SK-MEL-5 (cell line): ENCODE results near the gene S100A8. TPM values are rescaled to one million over a fixed set of nuclear protein-coding genes. Genes with fewer than 3 reads are reported as not detected.

Source experiments
- DNase-seq: peaks from one replicate; pipeline ENCODE4 v3.0.0-alpha.2; 2016; ENCODE audit warnings: low read depth, low spot score
- in situ Hi-C: cut with HindIII; loops from 2 replicates; pipeline ENCODE4 v1.10.0; 2016; ENCODE audit warnings: low sequenced_read_pairs, high pct_unique_total_duplicates, low pct_unique_long_range_greater_than_20kb
- total RNA-seq: library from RNA; depleted of rRNA; stranded (reverse); fragments of >200 nt; shearing (Covaris generic); gene quantifications from 2 replicates; pipeline ENCODE4 v1.2.3, GENCODE V29; 2014

S100A8 gene
- total RNA-seq, 1 experiment from 2014 or later, result not detected

DNA sequence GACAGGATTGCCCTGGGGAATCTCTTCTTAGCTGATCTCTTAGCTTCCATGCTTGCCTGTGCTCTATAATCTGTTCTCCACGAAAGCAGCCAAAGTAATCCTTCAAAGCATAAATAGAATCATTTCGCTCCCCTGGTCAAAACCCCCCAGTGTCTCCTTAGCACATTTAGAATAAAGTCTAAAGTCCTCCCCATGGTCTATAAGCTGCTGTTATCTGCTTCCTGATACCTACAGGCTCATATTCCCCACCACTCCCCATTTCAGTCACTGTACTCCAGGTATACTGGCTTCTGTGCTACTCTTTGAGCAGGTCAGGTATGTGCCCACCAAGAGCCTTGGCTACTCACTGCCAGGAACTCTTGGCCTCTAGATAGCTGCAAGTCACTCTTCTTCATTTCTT lies 18.3 kb downstream of the S100A8 start:
- no peak for DNase-seq
- in situ Hi-C loops, result no loop called here

DNA sequence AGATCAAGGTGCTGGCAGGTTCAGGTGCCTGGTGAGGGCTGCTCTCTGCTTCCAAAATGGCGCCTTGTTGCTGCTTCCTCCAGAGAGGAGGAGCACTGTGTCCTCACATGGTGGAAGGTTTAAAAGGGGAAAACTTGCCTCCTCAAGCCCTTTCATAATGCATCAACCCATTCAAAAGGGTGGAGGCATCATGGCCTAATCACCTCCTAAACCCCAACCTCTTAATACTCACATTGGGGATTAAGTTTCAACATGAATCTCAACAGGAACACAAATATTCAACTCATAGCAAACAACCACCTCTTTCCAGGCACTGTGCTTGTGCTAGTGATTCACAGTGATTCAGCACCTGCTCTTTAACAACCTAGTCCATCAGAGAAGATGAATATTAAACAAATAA lies 19.6 kb downstream of the S100A8 start:
- in situ Hi-C loops, result no loop called here
- DNase-seq, result no peak

DNA sequence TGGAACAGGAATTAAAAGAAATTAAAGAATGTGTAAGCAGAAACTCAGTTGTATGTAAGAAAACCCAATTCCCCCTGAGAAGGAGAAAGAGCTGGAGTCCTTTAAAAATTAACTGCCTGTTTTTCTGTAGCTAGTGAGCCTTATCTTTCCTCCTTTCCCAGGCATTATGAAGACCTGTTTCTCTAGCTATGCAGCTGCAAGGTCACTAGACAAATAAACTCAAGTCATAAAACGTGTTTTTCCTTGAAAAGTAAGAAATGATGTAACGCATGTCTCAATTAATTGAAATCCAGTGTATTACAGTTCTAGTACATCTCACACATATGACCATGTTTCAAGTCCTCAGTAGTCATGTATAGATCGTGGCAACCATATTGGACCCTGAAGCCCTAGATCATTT lies 20.7 kb downstream of the S100A8 start:
- DNase-seq, result no peak
- in situ Hi-C loops, result no loop called here

GRCh38 chr1:153368495-153368894 lies 22.4 kb downstream of the S100A8 start:
- no peak for DNase-seq
- in situ Hi-C loops, result loop anchor here (10.0 kb wide), 1 partner anchor 96 kb away; the partner anchor contains the start of gene S100A7

DNA sequence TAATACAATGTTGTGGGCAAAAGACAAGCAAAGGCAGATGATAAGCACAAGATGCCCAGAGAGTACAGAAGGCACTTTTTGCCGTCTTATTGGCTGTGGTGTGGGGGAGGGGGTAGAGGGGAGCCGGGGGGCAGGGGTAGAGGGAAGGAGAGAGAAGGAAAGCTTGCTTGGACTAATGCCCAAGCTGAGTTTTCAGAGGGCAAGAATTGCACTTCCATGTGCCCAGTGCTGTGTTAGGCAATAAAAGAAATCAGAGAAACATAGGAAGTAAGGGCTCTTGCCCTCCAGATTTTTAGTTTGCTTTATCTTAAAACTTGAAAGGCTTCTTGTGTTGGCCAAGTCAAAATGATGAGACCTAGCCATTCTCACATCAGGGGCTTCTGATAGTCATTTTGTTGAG lies 23.8 kb downstream of the S100A8 start:
- no peak for DNase-seq
- in situ Hi-C loops, result loop anchor here (10.0 kb wide), 1 partner anchor 98 kb away; the partner anchor contains the start of gene S100A7

- in situ Hi-C loops, result loop anchor here (10.0 kb wide), 1 partner anchor 99 kb away; the partner anchor contains the start of gene S100A7
- no peak for DNase-seq
Observed at GRCh38 chr1:153366261-153366660, 24.6 kb downstream of the S100A8 start.

DNA sequence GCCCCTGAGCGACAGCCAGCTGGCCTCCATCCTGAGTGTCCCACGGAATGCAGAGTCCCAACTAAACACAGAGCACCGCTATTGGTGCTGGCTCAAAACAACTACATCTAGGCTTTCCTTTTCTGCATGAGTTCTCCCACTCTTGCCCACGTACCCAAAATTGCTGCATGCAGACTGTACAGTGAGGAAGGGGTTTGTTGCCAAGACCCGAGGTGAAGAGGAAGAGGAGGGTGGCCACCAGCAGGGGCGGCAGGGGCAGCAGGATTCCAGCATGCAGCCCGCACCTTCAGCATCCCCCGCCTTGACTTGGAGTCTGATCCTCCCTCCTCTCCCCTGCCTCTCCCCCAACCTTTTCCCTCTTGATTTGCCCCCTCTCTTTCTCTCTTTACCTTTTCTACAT lies 25.2 kb downstream of the S100A8 start:
- no peak for DNase-seq
- in situ Hi-C loops, result loop anchor here (10.0 kb wide), 1 partner anchor 99 kb away; the partner anchor contains the start of gene S100A7

DNA sequence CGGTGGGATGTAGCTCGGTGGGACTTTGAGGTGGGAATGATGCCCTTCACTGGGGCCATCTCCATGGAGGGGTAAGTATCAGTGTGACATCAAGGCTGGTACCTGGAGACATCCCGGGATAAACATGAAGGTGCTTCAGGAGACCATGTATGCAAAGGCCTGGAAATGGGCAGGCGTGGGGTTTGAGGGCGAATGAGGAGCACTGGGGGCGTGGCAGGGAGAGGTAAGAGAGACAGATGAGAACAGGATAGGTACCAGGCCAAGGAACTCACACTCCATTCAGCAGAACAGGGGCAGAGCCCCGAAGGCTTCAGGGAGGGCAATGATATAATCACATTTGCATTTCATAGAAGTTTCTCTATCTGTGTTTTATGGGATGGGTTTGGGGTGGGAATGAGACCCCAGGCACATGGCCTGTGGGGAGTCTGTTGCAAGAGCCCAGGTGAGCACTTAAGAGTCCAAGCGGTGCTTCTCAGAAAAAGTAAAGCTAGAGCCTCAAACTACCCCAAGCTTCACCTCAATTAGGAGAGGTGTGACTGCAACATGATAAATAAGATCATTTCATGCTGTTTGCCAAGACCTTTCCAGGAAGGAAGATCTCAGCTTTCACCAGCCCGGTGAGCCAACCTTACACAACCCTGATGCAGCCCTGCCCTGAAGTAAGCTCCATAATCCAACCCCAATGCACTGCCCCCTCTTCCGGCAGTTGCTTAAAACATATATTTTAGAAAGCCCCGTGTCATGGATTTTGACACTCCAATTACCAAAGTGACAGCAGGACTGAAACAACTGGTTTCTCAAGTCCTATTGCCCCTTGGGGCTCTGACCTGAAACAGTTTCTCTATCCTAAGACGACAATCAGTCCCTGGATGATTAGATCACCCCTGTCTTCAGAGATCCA lies 25.9 kb downstream of the S100A8 start:
- in situ Hi-C loops, result loop anchor here (10.0 kb wide), 1 partner anchor 100 kb away; the partner anchor contains the start of gene S100A7

GRCh38 chr1:153364156-153364555 lies 26.7 kb downstream of the S100A8 start:
- no peak for DNase-seq
- in situ Hi-C loops, result loop anchor here (10.0 kb wide), 1 partner anchor 101 kb away; the partner anchor contains the start of gene S100A7

More for the DNA sequence above, 25.9 kb downstream of the S100A8 start:
- no peak for DNase-seq

GRCh38 chr1:153363641-153364040 lies 27.2 kb downstream of the S100A8 start:
- in situ Hi-C loops, result loop anchor here (10.0 kb wide), 1 partner anchor 101 kb away; the partner anchor contains the start of gene S100A7
- no peak for DNase-seq

GRCh38 chr1:153362187-153362775 lies 28.6 kb downstream of the S100A8 start:
- DNase-seq, result no peak
- in situ Hi-C loops, result loop anchor here (10.0 kb wide), 1 partner anchor 103 kb away; the partner anchor contains the start of gene S100A7

- in situ Hi-C loops, result loop anchor here (10.0 kb wide), 1 partner anchor 103 kb away; the partner anchor contains the start of gene S100A7
- DNase-seq, result no peak
Observed at GRCh38 chr1:153361480-153362109, 29.3 kb downstream of the S100A8 start.

GRCh38 chr1:153360592-153361479 lies 30.0 kb downstream of the S100A8 start:
- no peak for DNase-seq
- in situ Hi-C loops, result loop anchor here (10.0 kb wide), 1 partner anchor 104 kb away; the partner anchor contains the start of gene S100A7

DNA sequence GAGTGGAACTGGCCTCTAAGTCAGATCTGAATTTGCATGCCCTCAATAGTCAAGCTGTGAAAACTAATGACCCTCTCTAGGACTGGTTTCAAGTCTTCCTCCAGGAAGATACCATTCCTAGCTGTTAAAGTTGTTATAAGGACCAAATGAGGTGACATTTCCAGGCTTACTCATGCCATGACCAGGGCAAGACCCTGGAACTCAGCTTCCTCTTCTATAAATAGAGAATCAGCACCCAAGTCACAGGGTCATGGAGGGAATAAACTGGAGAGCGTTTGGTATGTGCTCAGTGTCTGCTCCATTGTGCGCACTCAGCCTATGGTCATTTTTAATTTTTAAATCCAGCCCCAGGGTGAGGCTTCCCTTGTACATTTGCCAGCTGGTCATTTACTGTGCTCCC lies 30.7 kb downstream of the S100A8 start:
- DNase-seq, result no peak
- in situ Hi-C loops, result loop anchor here (10.0 kb wide), 1 partner anchor 105 kb away; the partner anchor contains the start of gene S100A7

GRCh38 chr1:153359241-153359640 lies 31.6 kb downstream of the S100A8 start:
- in situ Hi-C loops, result no loop called here
- no peak for DNase-seq

- in situ Hi-C loops, result no loop called here
- DNase-seq, result no peak
Observed at GRCh38 chr1:153358691-153358975, 32.2 kb downstream of the S100A8 start.
